PC-3 (cell line): Measurements from ENCODE around the gene USP40. TPM values are rescaled to one million over a fixed set of nuclear protein-coding genes. Genes with fewer than 3 reads are reported as not detected.

Experiments
- ATAC-seq: fragments of 200-7000 bp; cut with Tn5 transposase; 2 replicates; pipeline ENCODE4 v1.9.1; 2020; ENCODE audit warnings: mild to moderate bottlenecking, moderate library complexity
- BruUV-seq: library from RNA; stranded (reverse); fragments of 400-500 nt; replicated peaks from 2 replicates; lab custom pipeline; 2021; lab: Mats Ljungman, UMichigan
- CTCF ChIA-PET: fragments of 300-600 bp; sonication (Branson Sonifier 250); formaldehyde crosslinking; loops from one replicate; lab custom pipeline; 2022; ENCODE audit warnings: antibody characterized with exemption; lab: Charles Lee
- POLR2A ChIA-PET: fragments of 300-600 bp; sonication (Branson Sonifier 250); formaldehyde crosslinking; loops from one replicate; lab custom pipeline; 2022; ENCODE audit warnings: antibody characterized with exemption; ENCODE audit not compliant: unreplicated experiment; lab: Charles Lee
- DNase-seq: peaks from one replicate; pipeline ENCODE4 v3.0.0-alpha.2; 2015
- H2AFZ ChIP-seq: fragments of 300-600 bp; sonication (generic); 2 replicates; pipeline ENCODE4 v1.6.0; 2016; ENCODE audit warnings: antibody characterized with exemption, low read length
- H3F3A ChIP-seq: fragments of 300-600 bp; sonication (generic); one replicate; pipeline ENCODE4 v1.6.0; 2017; ENCODE audit warnings: antibody characterized with exemption, low read length, control low read depth, mild to moderate bottlenecking; ENCODE audit not compliant: unreplicated experiment
- H3K27ac ChIP-seq: fragments of 300-600 bp; sonication (generic); 2 replicates; pipeline ENCODE4 v1.5.1; 2016; ENCODE audit warnings: mild to moderate bottlenecking, low read length
- H3K27me3 ChIP-seq: fragments of 300-600 bp; sonication (generic); 2 replicates; pipeline ENCODE4 v1.6.1; 2016; ENCODE audit warnings: low read length, mixed read lengths
- H3K36me3 ChIP-seq: fragments of 300-600 bp; sonication (generic); 2 replicates; pipeline ENCODE4 v1.6.1; 2016; ENCODE audit warnings: low read depth, mixed run types, low read length, mixed read lengths
- H3K4me1 ChIP-seq: fragments of 300-600 bp; sonication (generic); 2 replicates; pipeline ENCODE4 v1.5.1; 2016; ENCODE audit warnings: low read length; ENCODE audit not compliant: insufficient read depth
- H3K4me2 ChIP-seq: fragments of 300-600 bp; sonication (generic); 2 replicates; pipeline ENCODE4 v1.6.0; 2016; ENCODE audit warnings: low read length
- H3K4me3 ChIP-seq: fragments of 300-600 bp; sonication (generic); 2 replicates; pipeline ENCODE4 v1.5.1; 2016; ENCODE audit warnings: mild to moderate bottlenecking, low read length, mixed read lengths
- H3K79me2 ChIP-seq: fragments of 300-600 bp; sonication (generic); 2 replicates; pipeline ENCODE4 v1.6.1; 2017; ENCODE audit warnings: low read length, mixed read lengths
- H3K9ac ChIP-seq: fragments of 300-600 bp; sonication (generic); 2 replicates; pipeline ENCODE4 v1.6.0; 2016; ENCODE audit warnings: mild to moderate bottlenecking, low read length
- H3K9me2 ChIP-seq: fragments of 300-600 bp; sonication (generic); replicated peaks from 2 replicates; pipeline ENCODE4 v1.6.1; 2016; ENCODE audit warnings: mixed run types, low read length, mixed read lengths
- H3K9me3 ChIP-seq: fragments of 300-600 bp; sonication (generic); 2 replicates; pipeline ENCODE4 v1.6.1; 2016; ENCODE audit warnings: low read length, mixed read lengths
- H4K20me1 ChIP-seq: fragments of 300-600 bp; sonication (generic); 2 replicates; pipeline ENCODE4 v1.6.1; 2016; ENCODE audit warnings: low read length, mixed read lengths
- EZH2 ChIP-seq: fragments of 300-600 bp; sonication (generic); IDR thresholded peaks from one replicate; pipeline ENCODE4 v1.6.1; 2017; ENCODE audit warnings: antibody characterized with exemption, mild to moderate bottlenecking, low read length; ENCODE audit not compliant: unreplicated experiment
- EZH2phosphoT487 ChIP-seq: fragments of 300-600 bp; sonication (generic); IDR thresholded peaks from 2 replicates; pipeline ENCODE4 v1.6.1; 2018; ENCODE audit warnings: mild to moderate bottlenecking, antibody characterized with exemption, low read length, borderline replicate concordance
- intact Hi-C: fragments of 100-400 bp; cut with micrococcal nuclease; formaldehyde crosslinking; loops from 2 replicates; pipeline ENCODE4 v1.9.0; 2023
- total RNA-seq: library from RNA; depleted of rRNA; stranded (reverse); fragments of >200 nt; gene quantifications from 2 replicates; pipeline ENCODE4 v1.2.3, GENCODE V29; 2014
- TF ChIP-seq, protein P1 (sequence below): fragments of 300-600 bp; sonication (generic); conservative IDR thresholded peaks from 2 replicates; pipeline ENCODE4 v1.5.1; 2017; ENCODE audit warnings: antibody characterized with exemption, low read depth, mild to moderate bottlenecking, low read length

The USP40 gene
- total RNA-seq, 1 experiment from 2014 or later, result 32.1 TPM

GRCh38 chr2:233528182-233528581 lies 38.4 kb downstream of the USP40 start:
- no TSS peak for BruUV-seq
- TF ChIP-seq, protein P1, sequence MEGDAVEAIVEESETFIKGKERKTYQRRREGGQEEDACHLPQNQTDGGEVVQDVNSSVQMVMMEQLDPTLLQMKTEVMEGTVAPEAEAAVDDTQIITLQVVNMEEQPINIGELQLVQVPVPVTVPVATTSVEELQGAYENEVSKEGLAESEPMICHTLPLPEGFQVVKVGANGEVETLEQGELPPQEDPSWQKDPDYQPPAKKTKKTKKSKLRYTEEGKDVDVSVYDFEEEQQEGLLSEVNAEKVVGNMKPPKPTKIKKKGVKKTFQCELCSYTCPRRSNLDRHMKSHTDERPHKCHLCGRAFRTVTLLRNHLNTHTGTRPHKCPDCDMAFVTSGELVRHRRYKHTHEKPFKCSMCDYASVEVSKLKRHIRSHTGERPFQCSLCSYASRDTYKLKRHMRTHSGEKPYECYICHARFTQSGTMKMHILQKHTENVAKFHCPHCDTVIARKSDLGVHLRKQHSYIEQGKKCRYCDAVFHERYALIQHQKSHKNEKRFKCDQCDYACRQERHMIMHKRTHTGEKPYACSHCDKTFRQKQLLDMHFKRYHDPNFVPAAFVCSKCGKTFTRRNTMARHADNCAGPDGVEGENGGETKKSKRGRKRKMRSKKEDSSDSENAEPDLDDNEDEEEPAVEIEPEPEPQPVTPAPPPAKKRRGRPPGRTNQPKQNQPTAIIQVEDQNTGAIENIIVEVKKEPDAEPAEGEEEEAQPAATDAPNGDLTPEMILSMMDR, result no peak
- no peak for TF ChIP-seq EZH2
- TF ChIP-seq EZH2phosphoT487, result no peak
- intact Hi-C loops, result no loop called here
- H3K9me3 ChIP-seq, result no peaks in the 10 kb centered on the region
- no peak overlapping the region for H3K27ac ChIP-seq
- DNase-seq (no peak), ATAC-seq (no peak)
- no peak overlapping the region for H3K4me2 ChIP-seq
- ChIA-PET CTCF (no interaction called here), POLR2A (no interaction called here)
- H2AFZ ChIP-seq, result no peak overlapping the region
- no peaks in the 10 kb centered on the region for H3K4me1 ChIP-seq
- H3K79me2 ChIP-seq, result no peaks in the 10 kb centered on the region
- H3K9me2 ChIP-seq, result no peaks in the 10 kb centered on the region
- no peaks in the 10 kb centered on the region for H3K27me3 ChIP-seq
- no peaks in the 10 kb centered on the region for H3F3A ChIP-seq
- H3K4me3 ChIP-seq, result no peak overlapping the region
- no peak overlapping the region for H3K9ac ChIP-seq
- H4K20me1 ChIP-seq, result no peaks in the 10 kb centered on the region
- H3K36me3 ChIP-seq, result peaks cover 2% of the 10 kb centered on the region; the same call in 1 of the 2 replicates

DNA sequence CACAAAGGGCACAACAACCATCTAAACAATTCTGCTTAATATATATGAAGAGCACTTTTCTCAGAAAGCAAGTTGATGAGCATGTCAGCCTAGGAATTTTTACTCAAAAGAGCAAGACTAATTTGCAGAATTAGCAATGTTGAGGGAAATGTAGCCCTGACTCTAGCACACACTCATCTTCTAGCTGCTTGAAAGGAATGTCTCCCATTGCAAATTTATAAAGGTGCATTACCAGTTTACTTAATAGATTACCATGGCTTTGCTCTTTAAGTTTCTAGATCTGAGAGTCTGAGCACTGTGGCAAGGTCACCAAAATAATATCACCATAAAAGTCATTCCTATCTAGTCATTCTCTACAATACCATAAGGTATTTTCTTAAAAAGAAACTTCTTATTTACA lies 40.8 kb downstream of the USP40 start:
- H3K27ac ChIP-seq, result no peak overlapping the region
- H3K4me2 ChIP-seq, result no peak overlapping the region
- no peak overlapping the region for H3K9ac ChIP-seq
- H2AFZ ChIP-seq, result no peak overlapping the region
- ATAC-seq, result no peak
- intact Hi-C loops, result no loop called here
- ChIA-PET CTCF (no interaction called here), POLR2A (no interaction called here)
- TF ChIP-seq EZH2phosphoT487 (no peak), EZH2 (no peak)
- TF ChIP-seq, protein P1, result no peak
- no TSS peak for BruUV-seq
- H3F3A ChIP-seq, result no peaks in the 10 kb centered on the region
- H3K27me3 ChIP-seq, result no peaks in the 10 kb centered on the region
- H3K4me1 ChIP-seq, result no peaks in the 10 kb centered on the region
- H3K4me3 ChIP-seq, result no peak overlapping the region
- H3K36me3 ChIP-seq, result peaks cover 5% of the 10 kb centered on the region; the same call in 1 of the 2 replicates
- H3K9me3 ChIP-seq, result no peaks in the 10 kb centered on the region
- H3K79me2 ChIP-seq, result no peaks in the 10 kb centered on the region
- H3K9me2 ChIP-seq, result no peaks in the 10 kb centered on the region
- no peak for DNase-seq
- H4K20me1 ChIP-seq, result no peaks in the 10 kb centered on the region

DNA sequence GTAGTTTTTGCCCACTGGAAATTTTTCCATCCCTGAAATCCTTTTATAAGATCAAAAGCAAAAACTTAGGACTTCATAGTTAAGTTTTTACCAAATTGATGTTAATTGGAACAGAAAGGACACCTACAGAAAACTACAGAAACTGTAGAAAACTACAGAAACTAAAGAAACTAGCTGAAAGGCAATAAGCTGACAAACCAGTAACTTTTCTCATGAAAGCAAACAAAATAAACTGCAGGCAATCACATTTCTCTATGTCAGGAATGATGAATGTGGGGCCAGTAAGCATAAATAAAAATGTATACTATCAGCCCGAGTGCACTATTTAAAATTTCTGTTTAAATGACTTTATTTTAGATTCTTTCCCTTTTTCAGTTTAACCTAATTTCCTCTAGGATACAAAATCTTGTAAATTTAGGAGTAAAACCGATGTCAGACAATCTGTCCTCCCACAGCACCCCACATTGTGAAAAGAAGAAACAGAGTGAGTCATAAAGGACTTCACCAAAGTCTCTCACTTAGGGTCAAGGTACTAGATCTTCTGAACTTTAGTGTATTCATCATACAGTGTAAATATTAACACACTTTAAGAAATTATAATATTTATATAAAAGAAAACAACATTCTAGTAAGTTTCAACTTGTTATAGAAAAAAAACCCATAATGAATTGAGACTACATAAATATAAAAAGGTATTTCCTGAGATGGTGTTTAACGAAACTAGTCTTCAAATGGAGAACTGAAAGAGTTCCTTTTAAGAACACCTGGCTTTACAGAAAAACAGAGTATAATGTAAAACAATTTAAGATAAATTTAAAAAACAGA lies 46.6 kb downstream of the USP40 start:
- no peak for ATAC-seq
- H3K36me3 ChIP-seq, result peaks cover 11% of the 10 kb centered on the region
- CTCF ChIA-PET, result no interaction called here

More for the DNA sequence above, 46.6 kb downstream of the USP40 start:
- Histone ChIP-seq H3K9me2 (no peaks in the 10 kb centered on the region), H3F3A (no peaks in the 10 kb centered on the region), H3K79me2 (no peaks in the 10 kb centered on the region), H3K4me3 (no peak overlapping the region), H3K4me2 (no peak overlapping the region), H3K27me3 (no peaks in the 10 kb centered on the region), H2AFZ (no peak overlapping the region), H3K9me3 (no peaks in the 10 kb centered on the region), H3K9ac (no peak overlapping the region), H4K20me1 (no peaks in the 10 kb centered on the region), H3K4me1 (no peaks in the 10 kb centered on the region), H3K27ac (no peak overlapping the region)
- no peak for DNase-seq
- TF ChIP-seq EZH2, result no peak
- TF ChIP-seq, protein P1, result no peak
- no peak for TF ChIP-seq EZH2phosphoT487
- POLR2A ChIA-PET, result no interaction called here
- intact Hi-C loops, result no loop called here
- BruUV-seq, result no TSS peak
